Activated B cell treated with CpG ODN at 0.5 μM for 24 hours (primary cell): ENCODE results near the gene TBL2. TPM values are rescaled to one million over a fixed set of nuclear protein-coding genes. Genes with fewer than 3 reads are reported as not detected.
"Not testable (repeated sequence)": the region's sequence is repeated elsewhere in the genome, so short reads cannot be mapped to it uniquely, and the experiment has no call there.

Source experiments
- ATAC-seq: fragments of 200-7000 bp; cut with Tn5 transposase; one replicate; pipeline ENCODE4 v1.10.0; 2021; ENCODE audit warnings: low read depth, mild to moderate bottlenecking, moderate library complexity
- CTCF ChIA-PET: fragments of 350-600 bp; sonication (Branson Sonifier 250); formaldehyde crosslinking; loops from one replicate; lab custom pipeline; 2021; ENCODE audit warnings: antibody characterized with exemption; lab: Charles Lee
- POLR2A ChIA-PET: fragments of 350-600 bp; sonication (Branson Sonifier 250); formaldehyde crosslinking; loops from one replicate; lab custom pipeline; 2021; ENCODE audit warnings: antibody characterized with exemption; lab: Charles Lee
- DNase-seq: peaks from one replicate; pipeline ENCODE4 v3.0.0; 2022
- H3K27ac Mint-ChIP-seq: one replicate; pipeline ENCODE4 v1.8.0; 2020; ENCODE audit warnings: mixed read lengths
- H3K27me3 Mint-ChIP-seq: one replicate; pipeline ENCODE4 v1.8.0; 2021; ENCODE audit warnings: mixed read lengths
- H3K36me3 Mint-ChIP-seq: one replicate; pipeline ENCODE4 v1.8.0; 2021; ENCODE audit warnings: low read depth, mixed read lengths
- H3K4me1 Mint-ChIP-seq: one replicate; pipeline ENCODE4 v1.8.0; 2021; ENCODE audit warnings: mixed read lengths
- H3K4me3 Mint-ChIP-seq: one replicate; pipeline ENCODE4 v1.8.0; 2020; ENCODE audit warnings: mild to moderate bottlenecking, mixed read lengths
- H3K9me3 Mint-ChIP-seq: one replicate; pipeline ENCODE4 v1.8.0; 2020; ENCODE audit warnings: mixed read lengths
- intact Hi-C: fragments of 100-400 bp; cut with micrococcal nuclease; formaldehyde crosslinking; loops from one replicate; pipeline ENCODE4 v1.15.1; 2024
- total RNA-seq: library from RNA; stranded (reverse); gene quantifications from 2 replicates; pipeline ENCODE4 v1.2.3, GENCODE V29; 2022
- TF ChIP-seq, protein P1 (sequence below): fragments of 200-600 bp; IDR thresholded peaks from one replicate; pipeline ENCODE4 v1.8.0; 2022; ENCODE audit warnings: antibody characterized with exemption, mild to moderate bottlenecking

TBL2 gene
- total RNA-seq, 1 donor from 2014 or later = 33.5 TPM

DNA sequence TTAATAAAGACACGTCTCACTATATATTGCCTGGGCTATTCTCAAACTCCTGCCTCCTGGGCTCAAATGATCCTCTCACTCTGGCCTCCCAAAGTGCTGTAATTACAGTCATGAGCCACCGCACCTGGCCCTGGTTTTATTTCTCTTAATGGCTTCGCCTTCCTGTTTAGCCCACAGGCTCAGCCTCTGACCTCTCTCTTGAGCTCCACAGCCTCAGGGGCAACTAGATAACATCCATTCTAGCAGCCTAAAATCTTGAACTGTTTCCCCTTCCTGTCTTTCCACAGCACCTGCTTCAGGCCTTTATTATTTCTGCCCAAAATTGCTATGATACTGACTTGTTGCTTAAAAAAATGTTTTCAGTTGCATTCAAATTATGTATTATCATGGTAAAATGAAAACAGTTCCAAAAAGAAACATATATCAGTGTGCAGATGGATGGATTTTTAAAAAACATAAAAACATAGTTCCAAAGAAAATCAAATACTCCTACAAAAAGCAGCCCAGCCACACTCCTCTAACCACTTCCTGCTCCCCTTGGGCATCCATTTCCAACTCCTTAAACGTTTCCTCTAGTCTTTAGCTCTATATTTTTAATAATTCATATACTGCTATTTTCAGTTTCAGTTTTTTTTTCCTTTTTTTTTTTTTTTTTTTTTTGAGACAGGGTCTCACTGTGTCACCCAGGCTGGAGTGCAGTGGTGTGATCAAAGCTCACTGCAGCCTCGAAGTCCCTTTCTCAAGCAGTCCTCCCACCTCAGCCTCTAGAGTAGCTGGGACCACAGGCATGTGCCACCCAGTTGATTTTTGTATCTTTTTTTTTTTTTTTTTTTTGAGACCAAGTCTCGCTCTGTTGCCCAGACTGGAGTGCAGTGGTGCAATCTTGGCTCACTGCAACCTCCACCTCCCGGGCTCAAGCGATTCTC, 51.2 kb downstream of the TBL2 start:
- intact Hi-C loops = no loop called here
- Mint-ChIP-seq H3K27me3 (no peaks in the 10 kb centered on the region), H3K36me3 (peaks cover 4% of the 10 kb centered on the region), H3K9me3 (no peaks in the 10 kb centered on the region), H3K4me1 (peaks cover 36% of the 10 kb centered on the region), H3K4me3 (no peak overlapping the region), H3K27ac (peak overlapping the region; percentile 79)
- POLR2A ChIA-PET = interaction anchor here (0.6 kb wide), 1 partner anchor 9 kb away, joined by 3 read pairs; no protein-coding TSS in a partner anchor
- CTCF ChIA-PET = no interaction called here
- DNase-seq = no peak
- no peak for ATAC-seq
- TF ChIP-seq, protein P1, sequence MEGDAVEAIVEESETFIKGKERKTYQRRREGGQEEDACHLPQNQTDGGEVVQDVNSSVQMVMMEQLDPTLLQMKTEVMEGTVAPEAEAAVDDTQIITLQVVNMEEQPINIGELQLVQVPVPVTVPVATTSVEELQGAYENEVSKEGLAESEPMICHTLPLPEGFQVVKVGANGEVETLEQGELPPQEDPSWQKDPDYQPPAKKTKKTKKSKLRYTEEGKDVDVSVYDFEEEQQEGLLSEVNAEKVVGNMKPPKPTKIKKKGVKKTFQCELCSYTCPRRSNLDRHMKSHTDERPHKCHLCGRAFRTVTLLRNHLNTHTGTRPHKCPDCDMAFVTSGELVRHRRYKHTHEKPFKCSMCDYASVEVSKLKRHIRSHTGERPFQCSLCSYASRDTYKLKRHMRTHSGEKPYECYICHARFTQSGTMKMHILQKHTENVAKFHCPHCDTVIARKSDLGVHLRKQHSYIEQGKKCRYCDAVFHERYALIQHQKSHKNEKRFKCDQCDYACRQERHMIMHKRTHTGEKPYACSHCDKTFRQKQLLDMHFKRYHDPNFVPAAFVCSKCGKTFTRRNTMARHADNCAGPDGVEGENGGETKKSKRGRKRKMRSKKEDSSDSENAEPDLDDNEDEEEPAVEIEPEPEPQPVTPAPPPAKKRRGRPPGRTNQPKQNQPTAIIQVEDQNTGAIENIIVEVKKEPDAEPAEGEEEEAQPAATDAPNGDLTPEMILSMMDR = no peak

DNA sequence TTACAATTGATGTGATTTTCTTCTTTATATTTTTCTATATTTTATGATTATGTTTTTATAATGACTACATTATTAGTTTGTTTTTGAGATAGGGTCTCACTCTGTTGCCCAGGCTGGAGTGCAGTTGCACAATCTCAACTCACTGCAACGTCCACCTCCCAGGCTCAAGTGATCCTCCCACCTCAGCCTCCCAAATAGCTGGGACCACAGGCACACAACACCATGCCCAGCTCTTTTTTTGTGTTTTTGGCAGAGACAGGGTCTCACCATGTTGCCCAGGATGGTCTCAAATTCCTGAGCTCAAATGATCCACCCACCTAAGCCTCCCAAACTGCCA, 52.3 kb downstream of the TBL2 start:
- peaks cover 38% of the 10 kb centered on the region for H3K4me1 Mint-ChIP-seq
- H3K9me3 Mint-ChIP-seq, H3K36me3 Mint-ChIP-seq, H3K27me3 Mint-ChIP-seq, intact Hi-C loops, DNase-seq, CTCF ChIA-PET, ATAC-seq, H3K4me3 Mint-ChIP-seq: not testable (repeated sequence)
- POLR2A ChIA-PET = interaction anchor here (0.6 to 1.0 kb wide), 3 partner anchors 31 to 728 kb away, joined by 3 read pairs; partner anchors contain the start of gene TBL2
- H3K27ac Mint-ChIP-seq = peak overlapping the region; percentile 79

GRCh38 chr7:73522105-73522872, 56.1 kb downstream of the TBL2 start, which contains the start of gene BAZ1B:
Gene BAZ1B (minus strand): TSS chr7:73522293. CDS start chr7:73521933, 360 bp downstream.
- ChIA-PET CTCF (interaction anchor here (1.6 kb wide), 1 partner anchor 146 kb away, joined by 3 read pairs; no protein-coding TSS in a partner anchor), POLR2A (interaction anchor here (0.6 to 2.6 kb wide), 10 partner anchors 10 to 693 kb away, joined by 3 to 29 read pairs (median 5); partner anchors contain the start of genes ABHD11, BCL7B and TBL2)
- TF ChIP-seq, protein P1 = no peak

DNA sequence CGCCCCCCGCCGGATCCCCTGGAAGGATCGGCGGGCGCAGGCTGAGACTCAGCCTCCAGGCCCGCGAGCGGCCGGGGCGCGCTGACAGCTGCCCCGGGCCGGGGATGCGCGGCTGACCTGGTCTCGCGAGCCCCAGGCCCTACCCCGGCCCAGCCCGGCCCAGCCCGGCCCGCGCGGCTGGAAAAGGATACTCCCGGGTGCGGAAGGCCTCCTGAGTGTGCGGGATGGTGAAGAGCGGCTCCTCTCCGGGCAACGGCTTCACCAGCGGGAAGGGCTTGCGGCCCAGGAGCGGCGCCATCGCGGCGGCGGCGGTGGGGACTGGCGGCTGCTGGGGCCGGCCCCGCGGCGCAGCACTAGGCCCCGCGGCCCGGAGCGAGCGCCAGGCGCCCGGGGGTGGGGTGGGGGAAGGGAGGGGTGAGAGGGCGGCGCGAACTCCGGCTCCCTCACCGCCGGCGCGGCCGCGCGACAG, 56.7 kb downstream of the TBL2 start:
- intact Hi-C loops = loop anchor here (1.0 to 5.0 kb wide), 7 partner anchors 36 to 1136 kb away; partner anchors contain the start of genes ABHD11, BCL7B, BUD23 and DNAJC30
- H3K36me3 Mint-ChIP-seq = peaks cover 34% of the 10 kb centered on the region
- ChIA-PET CTCF (interaction anchor here (1.6 kb wide), 1 partner anchor 146 kb away, joined by 3 read pairs; no protein-coding TSS in a partner anchor), POLR2A (interaction anchor here (1.0 to 2.6 kb wide), 5 partner anchors 35 to 692 kb away, joined by 3 to 29 read pairs (median 6); partner anchors contain the start of genes ABHD11, BCL7B and TBL2)
- no peak overlapping the region for H3K27ac Mint-ChIP-seq
- no peaks in the 10 kb centered on the region for H3K9me3 Mint-ChIP-seq
- peak; percentile 35 for ATAC-seq
- TF ChIP-seq, protein P1 = no peak
- no peak for DNase-seq
- H3K4me1 Mint-ChIP-seq = peaks cover 61% of the 10 kb centered on the region
- no peaks in the 10 kb centered on the region for H3K27me3 Mint-ChIP-seq
- peak overlapping the region; percentile 95 for H3K4me3 Mint-ChIP-seq

More at GRCh38 chr7:73522105-73522872, 56.1 kb downstream of the TBL2 start, which contains the start of gene BAZ1B:
- peak; percentile 92 for ATAC-seq
- Mint-ChIP-seq H3K4me3 (peak within 1 kb of the TSS; percentile 95), H3K27ac (peak within 1 kb of the TSS; percentile 97), H3K36me3 (peaks cover 28% of the 10 kb centered on the region), H3K27me3 (no peaks in the 10 kb centered on the region), H3K4me1 (peaks cover 64% of the 10 kb centered on the region), H3K9me3 (no peaks in the 10 kb centered on the region)
- intact Hi-C loops = loop anchor here (1.0 to 5.0 kb wide), 7 partner anchors 35 to 1135 kb away; partner anchors contain the start of genes ABHD11, BCL7B, BUD23 and DNAJC30
- DNase-seq = peak; percentile 90
